PFSK-1 (cell line): Measurements from ENCODE around the gene LTA4H.

Experiments used
- POLR2AphosphoS5 ChIP-seq: IDR thresholded peaks from 2 replicates; pipeline ENCODE4 v1.6.1; 2012; ENCODE audit warnings: low read depth, mild to moderate bottlenecking, control low read depth, low read length, moderate library complexity
- TF ChIP-seq, protein P1 (sequence below), 2 experiments: IDR thresholded peaks; 2 replicates each; pipeline versions ENCODE4 v1.6.1 to v1.8.0; 2011 to 2012; ENCODE audit warnings: low read depth in 2 of 2, low read length in 2 of 2, control low read depth in 1 of 2, inconsistent platforms in 1 of 2, mild to moderate bottlenecking in 1 of 2, moderate library complexity in 1 of 2; ENCODE audit not compliant: insufficient read depth in 1 of 2

DNA sequence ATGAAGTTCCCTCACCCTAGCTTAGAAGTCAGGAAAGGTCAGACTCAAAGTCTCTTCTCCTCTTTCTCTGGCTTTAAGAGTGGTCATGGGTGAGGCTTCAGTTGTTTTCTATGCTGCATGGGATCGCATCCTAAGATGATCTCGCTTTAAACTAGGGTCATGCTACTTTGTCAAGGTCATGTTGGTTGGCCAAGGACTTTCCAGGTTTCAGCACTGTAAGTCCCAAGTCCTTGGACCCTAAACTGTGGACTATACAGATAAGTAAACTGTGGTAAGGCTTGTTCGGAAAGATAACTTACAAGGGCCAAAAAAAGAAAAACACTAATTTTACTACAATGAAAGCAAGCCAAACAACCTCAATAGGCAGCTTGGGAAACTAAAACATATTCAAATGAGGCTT is 56.6 kb downstream of the LTA4H start:
- TF ChIP-seq, protein P1, sequence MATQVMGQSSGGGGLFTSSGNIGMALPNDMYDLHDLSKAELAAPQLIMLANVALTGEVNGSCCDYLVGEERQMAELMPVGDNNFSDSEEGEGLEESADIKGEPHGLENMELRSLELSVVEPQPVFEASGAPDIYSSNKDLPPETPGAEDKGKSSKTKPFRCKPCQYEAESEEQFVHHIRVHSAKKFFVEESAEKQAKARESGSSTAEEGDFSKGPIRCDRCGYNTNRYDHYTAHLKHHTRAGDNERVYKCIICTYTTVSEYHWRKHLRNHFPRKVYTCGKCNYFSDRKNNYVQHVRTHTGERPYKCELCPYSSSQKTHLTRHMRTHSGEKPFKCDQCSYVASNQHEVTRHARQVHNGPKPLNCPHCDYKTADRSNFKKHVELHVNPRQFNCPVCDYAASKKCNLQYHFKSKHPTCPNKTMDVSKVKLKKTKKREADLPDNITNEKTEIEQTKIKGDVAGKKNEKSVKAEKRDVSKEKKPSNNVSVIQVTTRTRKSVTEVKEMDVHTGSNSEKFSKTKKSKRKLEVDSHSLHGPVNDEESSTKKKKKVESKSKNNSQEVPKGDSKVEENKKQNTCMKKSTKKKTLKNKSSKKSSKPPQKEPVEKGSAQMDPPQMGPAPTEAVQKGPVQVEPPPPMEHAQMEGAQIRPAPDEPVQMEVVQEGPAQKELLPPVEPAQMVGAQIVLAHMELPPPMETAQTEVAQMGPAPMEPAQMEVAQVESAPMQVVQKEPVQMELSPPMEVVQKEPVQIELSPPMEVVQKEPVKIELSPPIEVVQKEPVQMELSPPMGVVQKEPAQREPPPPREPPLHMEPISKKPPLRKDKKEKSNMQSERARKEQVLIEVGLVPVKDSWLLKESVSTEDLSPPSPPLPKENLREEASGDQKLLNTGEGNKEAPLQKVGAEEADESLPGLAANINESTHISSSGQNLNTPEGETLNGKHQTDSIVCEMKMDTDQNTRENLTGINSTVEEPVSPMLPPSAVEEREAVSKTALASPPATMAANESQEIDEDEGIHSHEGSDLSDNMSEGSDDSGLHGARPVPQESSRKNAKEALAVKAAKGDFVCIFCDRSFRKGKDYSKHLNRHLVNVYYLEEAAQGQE (IDR thresholded peaks at IDR 0.05; ENCODE audit: insufficient read depth in 1 of 2, low read depth in 2 of 2, low read length in 2 of 2): no peak
- TF ChIP-seq POLR2AphosphoS5: no peak
